Stimulated activated naive CD4-positive, alpha-beta T cell (primary cell): ENCODE results near the gene SWSAP1.

Source experiments
- DNase-seq, 6 experiments: peaks; one replicate each; lab custom pipeline; 2025; lab: John Stamatoyannopoulos, UW

Gene SWSAP1

DNA sequence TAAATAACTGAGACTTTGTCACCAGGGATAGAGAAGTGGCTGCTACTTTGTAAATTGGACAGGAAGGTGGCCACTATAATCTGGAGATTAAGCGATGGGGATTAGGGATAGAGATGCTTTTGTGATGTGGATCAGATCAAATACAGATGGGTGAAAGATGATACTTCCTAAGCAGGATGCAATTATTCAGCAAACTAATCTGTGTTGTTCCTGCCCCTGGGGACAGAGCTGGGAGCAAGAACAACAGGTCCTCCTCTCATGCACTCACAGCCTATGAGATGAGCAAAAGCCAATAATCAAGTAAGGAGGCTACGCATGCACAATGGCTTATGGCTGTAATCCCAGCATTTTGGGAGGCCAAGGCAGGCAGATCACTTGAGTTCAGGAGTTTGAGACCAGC, 40.1 kb downstream of the SWSAP1 start:
- no peak for DNase-seq

DNA sequence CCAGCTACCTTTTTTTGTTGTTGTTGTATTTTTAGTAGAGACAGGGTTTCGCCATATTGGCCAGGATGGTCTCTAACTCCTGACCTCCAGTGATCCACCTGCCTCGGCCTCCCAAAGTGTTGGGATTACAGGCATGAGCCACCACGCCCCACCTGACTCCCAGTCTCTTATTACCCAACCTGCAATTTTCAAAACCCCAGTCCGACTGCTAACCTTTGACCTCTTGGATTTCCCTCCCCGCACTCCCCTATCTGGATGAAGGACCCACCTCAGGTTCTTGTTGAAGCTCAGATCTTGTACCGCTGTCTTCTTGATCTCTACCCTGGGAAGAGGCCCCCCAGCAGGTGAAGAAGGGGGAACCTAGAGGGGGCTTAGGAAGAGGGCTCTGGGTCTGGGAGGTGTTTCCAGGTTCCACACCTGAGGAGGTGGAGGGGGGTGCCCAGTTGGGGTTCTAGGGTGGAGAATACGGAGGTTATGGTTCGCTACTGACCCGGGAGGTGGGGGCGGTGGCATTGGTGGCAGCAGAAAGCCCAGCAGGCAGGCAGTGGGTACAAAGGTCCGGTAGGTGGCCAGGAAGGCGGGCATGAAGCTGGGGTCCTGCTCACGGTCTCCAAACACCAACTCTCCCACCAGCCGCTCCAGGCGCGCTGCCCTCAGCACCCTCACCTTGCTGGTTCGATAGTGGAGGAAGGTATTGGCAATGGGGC, 42.0 kb downstream of the SWSAP1 start:
- no peak for DNase-seq

DNA sequence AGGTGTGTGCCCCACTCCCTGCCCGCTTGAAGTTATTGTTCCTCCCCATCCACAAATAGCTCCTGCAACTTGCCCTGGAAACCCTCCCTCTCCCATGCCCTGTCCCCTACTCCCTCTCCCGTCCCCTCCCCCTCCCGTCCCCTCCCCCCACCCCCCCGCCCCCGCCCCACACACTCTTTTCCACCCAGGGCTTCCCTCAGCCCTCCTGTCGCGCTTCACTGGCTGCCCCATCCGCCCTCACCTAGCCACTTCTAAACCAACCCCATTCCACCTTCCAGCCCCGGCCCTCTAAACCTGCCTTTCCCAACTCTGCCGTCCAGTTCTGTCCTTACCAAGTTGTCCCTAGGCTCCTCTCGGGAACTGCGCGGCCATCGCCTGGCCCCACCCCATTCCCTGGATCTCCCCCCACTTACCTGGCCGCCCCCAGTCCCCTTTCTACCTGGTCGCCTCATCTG, 43.7 kb downstream of the SWSAP1 start:
- no peak for DNase-seq

DNA sequence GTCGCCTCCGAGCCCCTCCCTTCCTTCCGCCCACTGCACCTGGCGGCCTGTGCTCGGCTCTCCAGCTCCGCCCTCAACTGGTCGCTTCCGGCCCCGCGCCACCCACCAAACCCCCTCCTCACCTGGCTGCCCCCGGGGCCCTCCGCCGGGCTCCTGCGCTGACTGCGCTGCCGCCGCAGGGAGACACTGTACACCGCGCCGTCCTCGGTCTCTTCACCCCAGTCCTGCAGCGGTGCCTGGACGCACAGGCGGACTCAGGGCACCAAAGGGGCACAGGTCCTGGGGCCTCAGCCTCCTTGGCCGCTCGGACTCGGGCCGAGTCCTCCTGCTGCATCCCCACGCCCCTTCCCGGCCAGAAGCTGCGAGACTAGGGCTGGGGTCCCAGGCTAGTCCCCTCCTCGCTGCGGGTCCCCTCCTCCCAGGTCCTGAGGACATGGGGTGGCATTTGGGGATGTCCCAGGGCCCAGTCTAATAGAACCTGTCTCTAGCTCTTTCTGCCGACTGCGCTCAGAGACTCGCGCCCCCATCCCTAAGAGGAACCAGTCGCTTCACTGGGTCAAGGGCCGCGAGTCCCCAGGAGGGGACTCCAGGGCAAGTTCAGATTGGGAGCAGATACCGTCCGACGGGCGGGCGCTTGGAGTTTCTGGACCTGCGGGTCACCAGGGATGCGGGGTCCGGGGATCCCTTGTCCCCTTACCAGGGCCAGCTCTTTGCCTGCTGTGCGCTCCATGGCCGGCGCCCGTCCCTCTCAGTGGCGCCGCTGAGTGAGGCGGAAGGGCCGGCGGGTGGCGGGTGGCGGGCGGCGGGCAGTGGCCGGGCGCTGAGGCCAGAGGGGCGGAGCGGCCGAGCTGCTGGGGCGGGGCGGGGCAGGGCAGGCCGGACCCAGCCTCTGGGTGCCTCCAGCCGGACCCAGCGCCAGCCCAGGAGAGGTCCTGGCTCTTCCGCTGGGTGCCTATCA, 44.4 kb downstream of the SWSAP1 start, which contains the start of gene RGL3:
TSS of gene RGL3 (minus strand) at position 766 of the 958 bp plus-strand sequence. CDS start at position 730, 36 bp downstream.
- no peak for DNase-seq

DNA sequence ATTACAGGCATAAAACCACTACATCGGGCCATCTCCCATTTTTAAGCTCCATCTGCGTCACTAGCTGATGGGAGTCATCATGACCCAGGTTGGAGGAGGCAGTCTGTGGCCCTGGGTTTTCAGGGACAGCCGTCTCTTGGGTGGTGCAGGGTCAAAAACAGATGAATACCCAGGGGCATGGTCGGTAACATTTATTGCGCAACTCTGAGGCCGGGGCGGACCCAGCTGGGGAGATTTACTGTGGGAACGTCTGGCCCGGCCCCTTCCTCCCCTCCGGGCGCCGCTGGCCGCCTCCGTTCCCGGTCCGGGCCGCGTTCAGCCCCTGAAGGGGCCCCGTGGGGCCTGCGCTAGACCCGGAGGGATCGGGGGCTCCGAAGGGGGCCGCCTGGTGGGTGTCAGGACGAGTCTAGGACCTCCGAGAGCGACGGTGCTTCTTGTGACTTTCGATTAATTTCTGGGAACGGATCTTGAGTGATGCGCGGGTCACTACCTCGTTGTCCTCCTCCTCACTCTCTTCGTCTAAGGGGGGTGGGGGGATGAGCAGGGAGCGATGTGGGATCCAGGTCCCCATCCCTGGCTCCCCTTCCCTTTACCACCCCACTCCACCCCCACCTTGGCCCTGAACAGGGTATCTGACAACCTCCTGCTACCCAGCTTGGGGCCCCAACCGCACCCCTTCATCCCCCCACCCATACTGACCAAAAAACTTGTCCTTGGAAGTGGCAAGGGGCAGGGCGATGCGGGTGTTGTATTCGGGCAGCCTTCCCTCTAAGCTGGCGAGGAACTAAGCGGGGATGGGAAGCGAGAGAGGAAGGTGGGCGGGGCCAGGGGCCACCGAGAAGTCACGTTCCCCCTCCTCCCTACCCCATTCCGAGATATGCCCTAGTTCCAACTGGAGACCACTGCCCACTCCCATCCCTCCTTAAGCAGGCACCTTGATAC, 46.2 kb downstream of the SWSAP1 start:
- no peak for DNase-seq

DNA sequence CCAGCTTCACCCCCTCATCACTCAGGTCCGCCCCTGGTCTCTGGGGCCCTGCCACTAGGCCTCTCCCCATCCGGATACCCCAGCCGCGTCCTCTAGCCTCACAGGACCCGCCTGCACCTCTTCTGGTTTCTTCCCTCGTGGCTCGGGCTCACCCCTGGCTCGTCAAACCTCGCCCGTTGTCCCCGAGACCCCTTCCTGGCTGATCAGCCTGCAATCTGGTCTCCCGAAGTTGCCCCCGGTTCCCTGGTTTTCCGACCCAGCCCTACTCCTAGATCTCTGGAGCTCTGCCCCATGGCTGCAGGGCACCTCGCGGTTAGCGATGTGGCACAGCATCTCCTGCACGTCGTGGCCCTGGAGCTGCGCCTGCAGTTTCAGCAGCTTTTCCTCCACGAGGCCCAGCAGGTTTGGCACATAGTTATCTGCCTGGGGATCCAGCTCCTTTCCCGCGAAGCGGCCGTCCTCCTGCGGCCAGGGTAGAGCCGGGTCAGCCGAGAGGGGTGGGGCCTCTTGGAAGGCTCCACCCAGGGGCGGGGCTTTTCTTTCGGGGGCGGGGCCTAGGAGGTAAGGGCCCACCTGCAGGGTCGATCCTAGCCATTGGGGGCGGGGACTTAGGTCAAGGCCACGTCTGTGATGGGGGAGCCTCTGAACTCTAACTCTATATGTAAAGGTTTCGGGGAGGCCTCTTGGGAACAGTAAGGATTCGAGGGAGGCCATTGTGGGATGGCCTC, 47.1 kb downstream of the SWSAP1 start:
- DNase-seq = peak in 5 of 6 experiments; percentile 5 to 49 (median 41)

DNA sequence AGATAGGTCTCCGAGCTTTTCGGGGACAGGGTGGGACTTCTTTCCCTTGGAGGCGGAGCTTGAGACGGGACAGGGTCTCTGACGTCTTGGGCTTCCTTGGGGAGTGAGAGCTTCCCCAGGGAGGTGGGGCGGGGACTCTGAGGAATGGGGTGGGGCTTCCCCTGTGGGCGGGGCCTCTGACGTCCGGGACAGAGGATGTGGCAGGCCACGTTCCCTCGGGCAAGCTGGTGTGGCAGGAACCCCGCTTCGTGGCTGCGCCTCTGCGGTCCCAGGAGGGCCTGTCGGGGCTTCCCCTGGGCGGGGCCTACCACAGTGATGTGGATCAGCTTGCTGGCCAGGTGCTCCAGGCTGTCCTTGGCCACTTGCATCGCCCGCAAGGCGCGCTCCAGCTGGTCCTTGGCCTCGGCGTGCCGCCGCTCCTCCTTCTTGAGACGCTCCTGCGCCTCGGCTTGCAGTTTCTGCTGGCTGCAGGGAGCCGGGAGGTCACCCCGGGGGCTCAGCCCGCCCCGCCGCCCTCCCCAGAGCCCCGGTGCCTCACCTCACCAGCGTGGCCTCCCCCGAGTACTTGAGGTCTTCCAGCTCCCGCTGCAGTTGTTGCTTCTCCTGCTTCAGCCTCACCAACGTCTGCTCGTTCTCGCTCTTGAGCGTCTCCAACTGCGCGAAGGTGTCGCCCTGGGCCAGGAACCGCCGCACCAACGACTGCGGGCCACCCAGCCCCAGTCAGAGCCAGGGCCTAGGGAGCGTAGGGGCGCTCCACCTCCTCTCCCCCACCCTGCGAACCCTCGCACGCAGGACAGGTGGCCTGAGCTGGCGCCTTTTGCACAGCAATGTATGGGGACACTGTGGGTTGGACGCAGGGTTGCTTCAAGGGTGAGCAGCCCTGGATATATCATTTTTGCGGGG, 47.9 kb downstream of the SWSAP1 start:
- DNase-seq = peak in 4 of 6 experiments; percentile 38 to 48 (median 44)

DNA sequence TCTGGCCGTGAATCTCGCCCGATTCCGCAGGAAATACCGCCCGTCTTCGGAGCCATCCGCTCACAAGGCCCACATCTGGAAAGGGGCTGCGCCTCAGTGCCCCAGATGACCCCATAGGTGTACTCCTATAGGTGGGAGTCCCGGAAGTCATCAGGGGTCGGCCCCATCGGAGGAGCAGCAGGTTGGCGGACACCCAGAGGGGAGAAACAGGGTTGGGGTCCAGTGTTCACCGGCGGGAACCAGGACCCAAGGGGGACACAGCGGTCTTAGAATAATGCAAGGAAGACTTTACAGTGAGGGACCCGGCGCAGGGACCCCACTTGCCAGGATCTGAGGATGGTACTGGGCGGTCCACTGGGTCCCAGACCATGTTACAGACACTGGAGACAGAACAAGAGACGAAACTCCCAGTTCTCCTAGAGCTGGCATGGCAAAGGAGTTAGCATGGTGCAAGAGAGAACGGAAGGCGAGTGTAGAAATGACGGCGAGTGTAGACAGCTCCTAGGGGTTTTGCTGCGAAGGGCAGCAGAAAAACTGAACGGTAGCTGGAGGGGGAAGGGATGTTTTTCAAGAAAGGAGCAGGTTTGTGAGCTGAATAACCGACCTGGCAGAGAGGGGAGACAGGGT, 48.8 kb downstream of the SWSAP1 start:
- no peak for DNase-seq

DNA sequence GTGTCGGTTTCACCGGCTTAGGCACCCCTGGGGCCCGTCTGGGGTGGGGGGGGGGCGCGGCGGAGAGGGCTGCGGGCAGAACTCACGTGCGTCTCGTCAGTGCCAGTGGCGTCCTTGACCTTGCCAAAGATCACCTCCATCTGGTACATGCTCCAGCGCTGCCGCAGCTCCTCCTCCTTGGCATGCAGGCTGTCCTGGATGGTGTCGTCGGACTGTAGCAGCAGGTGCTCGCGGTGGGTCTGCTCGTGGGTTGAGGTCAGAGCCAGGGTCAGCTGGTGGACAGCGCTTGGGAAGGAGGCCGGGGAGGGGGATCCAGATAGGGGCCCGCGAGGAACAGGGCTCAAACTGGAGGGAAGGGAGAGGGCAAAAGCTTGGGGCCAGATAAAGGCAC, 49.3 kb downstream of the SWSAP1 start:
- DNase-seq = no peak
